H9 (cell line): ENCODE results near the gene GTF2A2. TPM values are rescaled to one million over a fixed set of nuclear protein-coding genes. Genes with fewer than 3 reads are reported as not detected.

Experiments used
- DNase-seq: peaks from one replicate; pipeline ENCODE4 v3.0.0-alpha.2; 2017
- H2AFZ ChIP-seq: one replicate; pipeline ENCODE4 v1.6.1; 2013; ENCODE audit warnings: mild to moderate bottlenecking, low read length, control low read depth, moderate library complexity
- H2AK5ac ChIP-seq: 2 replicates; pipeline ENCODE4 v1.6.1; 2013; ENCODE audit warnings: low read length, control low read depth, mixed read lengths; ENCODE audit not compliant: insufficient read length
- H2BK120ac ChIP-seq: one replicate; pipeline ENCODE4 v1.6.1; 2013; ENCODE audit warnings: low read depth, mild to moderate bottlenecking, low read length, control low read depth, inconsistent platforms; ENCODE audit not compliant: poor library complexity, severe bottlenecking
- H2BK12ac ChIP-seq: 2 replicates; pipeline ENCODE4 v1.6.1; 2013; ENCODE audit warnings: low read length, control low read depth, mixed read lengths, low read depth; ENCODE audit not compliant: insufficient read length
- H2BK15ac ChIP-seq: 2 replicates; pipeline ENCODE4 v1.6.1; 2013; ENCODE audit warnings: low read depth, low read length, control low read depth
- H2BK20ac ChIP-seq: one replicate; pipeline ENCODE4 v1.6.1; 2013; ENCODE audit warnings: low read depth, mild to moderate bottlenecking, low read length, control low read depth, inconsistent platforms; ENCODE audit not compliant: poor library complexity, severe bottlenecking
- H2BK5ac ChIP-seq: 2 replicates; pipeline ENCODE4 v1.6.1; 2013; ENCODE audit warnings: low read length, control low read depth, mixed read lengths; ENCODE audit not compliant: insufficient read length
- H3K14ac ChIP-seq: 2 replicates; pipeline ENCODE4 v1.6.1; 2013; ENCODE audit warnings: low read length, control low read depth; ENCODE audit not compliant: insufficient read depth
- H3K18ac ChIP-seq: 2 replicates; pipeline ENCODE4 v1.6.1; 2013; ENCODE audit warnings: low read depth, mild to moderate bottlenecking, mixed read lengths, low read length, control low read depth; ENCODE audit not compliant: insufficient read length
- H3K23ac ChIP-seq: 2 replicates; pipeline ENCODE4 v1.6.1; 2013; ENCODE audit warnings: low read length, control low read depth, mixed read lengths, low read depth; ENCODE audit not compliant: insufficient read length
- H3K23me2 ChIP-seq: 2 replicates; pipeline ENCODE4 v1.6.1; 2013; ENCODE audit warnings: low read depth, mild to moderate bottlenecking, mixed read lengths, low read length, control low read depth; ENCODE audit not compliant: insufficient read length, poor library complexity, severe bottlenecking
- H3K27ac ChIP-seq: 2 replicates; pipeline ENCODE4 v1.5.1; 2013; ENCODE audit warnings: low read length, control low read depth, mixed read lengths, low read depth; ENCODE audit not compliant: insufficient read length
- H3K27me3 ChIP-seq: 2 replicates; pipeline ENCODE4 v1.6.1; 2013; ENCODE audit warnings: low read length, control low read depth, inconsistent platforms; ENCODE audit not compliant: insufficient read depth
- H3K4ac ChIP-seq: 2 replicates; pipeline ENCODE4 v1.6.1; 2013; ENCODE audit warnings: low read depth, mild to moderate bottlenecking, control low read depth, inconsistent platforms, low read length, moderate library complexity
- H3K4me1 ChIP-seq: 2 replicates; pipeline ENCODE4 v1.6.1; 2013; ENCODE audit warnings: low read length, control low read depth, inconsistent platforms; ENCODE audit not compliant: insufficient read depth
- H3K4me2 ChIP-seq: 2 replicates; pipeline ENCODE4 v1.6.1; 2013; ENCODE audit warnings: low read length, control low read depth, mixed read lengths; ENCODE audit not compliant: insufficient read length, insufficient read depth
- H3K56ac ChIP-seq: 2 replicates; pipeline ENCODE4 v1.6.1; 2013; ENCODE audit warnings: low read depth, mild to moderate bottlenecking, mixed read lengths, low read length, control low read depth; ENCODE audit not compliant: insufficient read length
- H3K79me1 ChIP-seq: 2 replicates; pipeline ENCODE4 v1.6.1; 2013; ENCODE audit warnings: low read depth, mild to moderate bottlenecking, moderate library complexity, low read length, control low read depth, inconsistent platforms; ENCODE audit not compliant: insufficient read depth, poor library complexity, severe bottlenecking
- H3K79me2 ChIP-seq: 2 replicates; pipeline ENCODE4 v1.6.1; 2013; ENCODE audit warnings: low read length, control low read depth, inconsistent platforms; ENCODE audit not compliant: insufficient read depth
- H3K9ac ChIP-seq: 2 replicates; pipeline ENCODE4 v1.6.1; 2013; ENCODE audit warnings: low read length, control low read depth, mixed read lengths; ENCODE audit not compliant: insufficient read length; ENCODE audit errors: extremely low read depth
- H3K9me3 ChIP-seq: one replicate; pipeline ENCODE4 v1.6.1; 2013; ENCODE audit warnings: low read depth, low read length, inconsistent platforms; ENCODE audit not compliant: control insufficient read depth
- H3T11ph ChIP-seq: one replicate; pipeline ENCODE4 v1.6.1; 2013; ENCODE audit warnings: mild to moderate bottlenecking, low read length, control low read depth, inconsistent platforms
- H4K20me1 ChIP-seq: one replicate; pipeline ENCODE4 v1.6.1; 2013; ENCODE audit not compliant: control insufficient read depth, insufficient read length, insufficient read depth
- H4K5ac ChIP-seq: 2 replicates; pipeline ENCODE4 v1.6.1; 2013; ENCODE audit warnings: low read depth, mild to moderate bottlenecking, mixed read lengths, low read length, control low read depth; ENCODE audit not compliant: insufficient read length
- H4K8ac ChIP-seq: replicated peaks from 2 replicates; pipeline ENCODE4 v1.6.1; 2013; ENCODE audit warnings: low read length, control low read depth, mixed read lengths, low read depth; ENCODE audit not compliant: insufficient read length
- H4K91ac ChIP-seq: 2 replicates; pipeline ENCODE4 v1.6.1; 2013; ENCODE audit warnings: low read depth, mild to moderate bottlenecking, moderate library complexity, mixed read lengths, low read length, control low read depth; ENCODE audit not compliant: insufficient read length
- H3K27ac Mint-ChIP-seq, 3 experiments: 2 replicates in 2 of 3; 3 replicates in 1 of 3; pipeline ENCODE4 v1.8.0; 2020 to 2021; ENCODE audit warnings: mixed read lengths in 3 of 3, mild to moderate bottlenecking in 1 of 3, moderate library complexity in 1 of 3
- H3K27me3 Mint-ChIP-seq: 2 replicates; pipeline ENCODE4 v1.8.0; 2021; ENCODE audit warnings: low read depth, mild to moderate bottlenecking, moderate library complexity, mixed read lengths
- H3K36me3 Mint-ChIP-seq, 3 experiments: 2 replicates in 2 of 3; 3 replicates in 1 of 3; pipeline ENCODE4 v1.8.0; 2020 to 2021; ENCODE audit warnings: low read depth in 3 of 3, mixed read lengths in 3 of 3; ENCODE audit not compliant: insufficient read depth in 1 of 3
- H3K4me1 Mint-ChIP-seq, 2 experiments: 2 replicates each; pipeline ENCODE4 v1.8.0; 2020; ENCODE audit warnings: mixed read lengths in 2 of 2
- H3K4me3 Mint-ChIP-seq, 2 experiments: 2 replicates in 1 of 2; 3 replicates in 1 of 2; pipeline ENCODE4 v1.8.0; 2020 to 2021; ENCODE audit warnings: mild to moderate bottlenecking in 2 of 2, mixed read lengths in 2 of 2, moderate library complexity in 1 of 2
- H3K9me3 Mint-ChIP-seq, 2 experiments: 2 replicates in 1 of 2; 3 replicates in 1 of 2; pipeline ENCODE4 v1.8.0; 2020; ENCODE audit warnings: mild to moderate bottlenecking in 2 of 2, mixed read lengths in 2 of 2, moderate library complexity in 1 of 2
- total RNA-seq: library from RNA; stranded (reverse); gene quantifications from 2 replicates; pipeline ENCODE4 v1.2.1, GENCODE V29; 2021
- TF ChIP-seq, protein P1 (sequence below): fragments of 200-600 bp; sonication (generic); conservative IDR thresholded peaks from 3 replicates; pipeline ENCODE4 v1.8.0; 2021; ENCODE audit warnings: antibody characterized with exemption, mild to moderate bottlenecking

The GTF2A2 gene
- total RNA-seq, 1 experiment from 2014 or later: 144 TPM

DNA sequence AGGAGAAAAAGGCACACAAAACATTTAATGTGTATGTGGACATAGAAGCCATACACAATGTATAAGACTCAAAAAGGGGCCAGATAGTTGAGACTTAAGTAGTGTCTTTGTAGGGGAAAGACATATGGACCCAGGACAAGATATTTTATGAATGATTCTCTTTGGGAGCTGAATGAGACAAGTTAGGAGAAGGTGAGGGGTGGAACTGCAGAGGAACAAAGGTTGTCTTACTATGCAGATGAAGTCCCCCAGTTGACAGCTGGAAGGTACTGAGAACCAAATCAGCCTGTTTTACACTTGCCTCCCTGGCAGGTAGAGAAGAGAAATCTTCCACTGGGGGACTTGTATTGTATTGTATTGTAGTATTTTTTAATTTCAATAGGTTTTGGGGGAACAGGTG, 60.7 kb downstream of the GTF2A2 start:
- H4K5ac ChIP-seq: no peak overlapping the region
- no peak overlapping the region for H3K9ac ChIP-seq
- H3K4ac ChIP-seq: no peak overlapping the region
- H3K9me3 Mint-ChIP-seq: peaks cover 10 to 14% of the 10 kb centered on the region in 2 experiments
- no peak overlapping the region for H2BK120ac ChIP-seq
- H2BK12ac ChIP-seq: no peak overlapping the region
- no peak overlapping the region for H3K27ac ChIP-seq
- TF ChIP-seq, protein P1, sequence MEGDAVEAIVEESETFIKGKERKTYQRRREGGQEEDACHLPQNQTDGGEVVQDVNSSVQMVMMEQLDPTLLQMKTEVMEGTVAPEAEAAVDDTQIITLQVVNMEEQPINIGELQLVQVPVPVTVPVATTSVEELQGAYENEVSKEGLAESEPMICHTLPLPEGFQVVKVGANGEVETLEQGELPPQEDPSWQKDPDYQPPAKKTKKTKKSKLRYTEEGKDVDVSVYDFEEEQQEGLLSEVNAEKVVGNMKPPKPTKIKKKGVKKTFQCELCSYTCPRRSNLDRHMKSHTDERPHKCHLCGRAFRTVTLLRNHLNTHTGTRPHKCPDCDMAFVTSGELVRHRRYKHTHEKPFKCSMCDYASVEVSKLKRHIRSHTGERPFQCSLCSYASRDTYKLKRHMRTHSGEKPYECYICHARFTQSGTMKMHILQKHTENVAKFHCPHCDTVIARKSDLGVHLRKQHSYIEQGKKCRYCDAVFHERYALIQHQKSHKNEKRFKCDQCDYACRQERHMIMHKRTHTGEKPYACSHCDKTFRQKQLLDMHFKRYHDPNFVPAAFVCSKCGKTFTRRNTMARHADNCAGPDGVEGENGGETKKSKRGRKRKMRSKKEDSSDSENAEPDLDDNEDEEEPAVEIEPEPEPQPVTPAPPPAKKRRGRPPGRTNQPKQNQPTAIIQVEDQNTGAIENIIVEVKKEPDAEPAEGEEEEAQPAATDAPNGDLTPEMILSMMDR: no peak
- H3K27ac Mint-ChIP-seq: no peak overlapping the region
- no peak overlapping the region for H3K4me3 Mint-ChIP-seq
- no peak overlapping the region for H2BK15ac ChIP-seq
- no peak overlapping the region for H2AFZ ChIP-seq
- no peak overlapping the region for H3K23ac ChIP-seq
- no peak overlapping the region for H3K4me2 ChIP-seq
- H3K79me2 ChIP-seq: no peaks in the 10 kb centered on the region
- no peaks in the 10 kb centered on the region; the same call in 1 of the 2 replicates for H3K27me3 Mint-ChIP-seq
- no peaks in the 10 kb centered on the region for H4K20me1 ChIP-seq
- DNase-seq: no peak
- H3K9me3 ChIP-seq: no peaks in the 10 kb centered on the region
- H2BK5ac ChIP-seq: no peak overlapping the region
- H3K14ac ChIP-seq: no peak overlapping the region
- no peak overlapping the region for H3T11ph ChIP-seq
- no peak overlapping the region for H3K56ac ChIP-seq
- no peak overlapping the region for H3K18ac ChIP-seq
- H2BK20ac ChIP-seq: no peak overlapping the region
- H3K23me2 ChIP-seq: no peaks in the 10 kb centered on the region
- H2AK5ac ChIP-seq: no peak overlapping the region
- no peaks in the 10 kb centered on the region for H3K27me3 ChIP-seq
- H4K91ac ChIP-seq: no peak overlapping the region
- H3K36me3 Mint-ChIP-seq: peaks cover 0 to 9% (median 0%) of the 10 kb centered on the region in 3 experiments; a peak in 2 of 7 replicates
- no peak overlapping the region for H4K8ac ChIP-seq
- no peaks in the 10 kb centered on the region for H3K79me1 ChIP-seq
- no peaks in the 10 kb centered on the region for H3K4me1 ChIP-seq
- H3K4me1 Mint-ChIP-seq: peaks cover 4 to 6% of the 10 kb centered on the region in 2 experiments
